Peyer's patch (tissue), 4 donors: ENCODE results near the gene FAM25G.
"Not testable (repeated sequence)": the region's sequence is repeated elsewhere in the genome, so short reads cannot be mapped to it uniquely, and the experiment has no call there.

Experiments used
- POLR2A ChIP-seq, 2 donors: fragments of 450-650 bp; IDR thresholded peaks; one replicate each; pipeline ENCODE4 v1.5.1; 2017; ENCODE audit warnings: antibody characterized with exemption in 2 of 2, mild to moderate bottlenecking in 2 of 2, moderate library complexity in 2 of 2
- TF ChIP-seq, protein P1 (sequence below), 6 experiments: fragments of 450-650 bp in 4 of 6; fragments of 200-600 bp in 2 of 6; sonication (generic) in 1 of 6; IDR thresholded peaks; one replicate each; pipeline ENCODE4 v1.5.1; 2017 to 2019; ENCODE audit warnings: antibody characterized with exemption in 6 of 6, mild to moderate bottlenecking in 3 of 6, moderate library complexity in 1 of 6

GRCh38 chr10:47494226-47494625 is 2.7 kb upstream of the FAM25G start:
- TF ChIP-seq, protein P1, sequence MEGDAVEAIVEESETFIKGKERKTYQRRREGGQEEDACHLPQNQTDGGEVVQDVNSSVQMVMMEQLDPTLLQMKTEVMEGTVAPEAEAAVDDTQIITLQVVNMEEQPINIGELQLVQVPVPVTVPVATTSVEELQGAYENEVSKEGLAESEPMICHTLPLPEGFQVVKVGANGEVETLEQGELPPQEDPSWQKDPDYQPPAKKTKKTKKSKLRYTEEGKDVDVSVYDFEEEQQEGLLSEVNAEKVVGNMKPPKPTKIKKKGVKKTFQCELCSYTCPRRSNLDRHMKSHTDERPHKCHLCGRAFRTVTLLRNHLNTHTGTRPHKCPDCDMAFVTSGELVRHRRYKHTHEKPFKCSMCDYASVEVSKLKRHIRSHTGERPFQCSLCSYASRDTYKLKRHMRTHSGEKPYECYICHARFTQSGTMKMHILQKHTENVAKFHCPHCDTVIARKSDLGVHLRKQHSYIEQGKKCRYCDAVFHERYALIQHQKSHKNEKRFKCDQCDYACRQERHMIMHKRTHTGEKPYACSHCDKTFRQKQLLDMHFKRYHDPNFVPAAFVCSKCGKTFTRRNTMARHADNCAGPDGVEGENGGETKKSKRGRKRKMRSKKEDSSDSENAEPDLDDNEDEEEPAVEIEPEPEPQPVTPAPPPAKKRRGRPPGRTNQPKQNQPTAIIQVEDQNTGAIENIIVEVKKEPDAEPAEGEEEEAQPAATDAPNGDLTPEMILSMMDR (IDR thresholded peaks at IDR 0.05), result not testable (repeated sequence)
- not testable (repeated sequence) for TF ChIP-seq POLR2A (IDR thresholded peaks at IDR 0.05)
